ENCODE data around the gene PPP4R4. TPM values are rescaled to one million over a fixed set of nuclear protein-coding genes. Genes with fewer than 3 reads are reported as not detected.
A peak's percentile ranks its signal among the peaks of the same experiment; 100 is the strongest.

PPP4R4 gene
- total RNA-seq, 1 experiment from 2014 or later = 1.1 TPM

- DNase-seq (ENCODE audit: low read depth, low spot score) = no peak
- in situ Hi-C loops (cut with HindIII; ENCODE audit: low pct_unique_long_range_greater_than_20kb, low sequenced_read_pairs) = no loop called here
- TF ChIP-seq, protein P1, sequence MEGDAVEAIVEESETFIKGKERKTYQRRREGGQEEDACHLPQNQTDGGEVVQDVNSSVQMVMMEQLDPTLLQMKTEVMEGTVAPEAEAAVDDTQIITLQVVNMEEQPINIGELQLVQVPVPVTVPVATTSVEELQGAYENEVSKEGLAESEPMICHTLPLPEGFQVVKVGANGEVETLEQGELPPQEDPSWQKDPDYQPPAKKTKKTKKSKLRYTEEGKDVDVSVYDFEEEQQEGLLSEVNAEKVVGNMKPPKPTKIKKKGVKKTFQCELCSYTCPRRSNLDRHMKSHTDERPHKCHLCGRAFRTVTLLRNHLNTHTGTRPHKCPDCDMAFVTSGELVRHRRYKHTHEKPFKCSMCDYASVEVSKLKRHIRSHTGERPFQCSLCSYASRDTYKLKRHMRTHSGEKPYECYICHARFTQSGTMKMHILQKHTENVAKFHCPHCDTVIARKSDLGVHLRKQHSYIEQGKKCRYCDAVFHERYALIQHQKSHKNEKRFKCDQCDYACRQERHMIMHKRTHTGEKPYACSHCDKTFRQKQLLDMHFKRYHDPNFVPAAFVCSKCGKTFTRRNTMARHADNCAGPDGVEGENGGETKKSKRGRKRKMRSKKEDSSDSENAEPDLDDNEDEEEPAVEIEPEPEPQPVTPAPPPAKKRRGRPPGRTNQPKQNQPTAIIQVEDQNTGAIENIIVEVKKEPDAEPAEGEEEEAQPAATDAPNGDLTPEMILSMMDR (IDR thresholded peaks at IDR 0.05) = no peak
- TF ChIP-seq TCF7L2 (IDR thresholded peaks at IDR 0.05; ENCODE audit: low read depth, low read length) (no peak), SIN3A (IDR thresholded peaks at IDR 0.05; ENCODE audit: borderline replicate concordance, insufficient read depth, low read depth, low read length) (no peak), POLR2AphosphoS5 (IDR thresholded peaks at IDR 0.05; ENCODE audit: low read depth, low read length) (no peak), REST (IDR thresholded peaks at IDR 0.05; ENCODE audit: insufficient read depth in 1 of 2, low read depth in 2 of 2, low read length in 1 of 2) (no peak)
- no peaks in the 10 kb centered on the region for H3K27me3 ChIP-seq (ENCODE audit: control insufficient read depth, insufficient read depth, low read length)
- H3K9me3 ChIP-seq (ENCODE audit: control insufficient read depth, insufficient read depth, low read depth, low read length) = no peaks in the 10 kb centered on the region
- no peak overlapping the region for H3K27ac ChIP-seq (ENCODE audit: low read length)
- intact Hi-C loops (cut with micrococcal nuclease; ENCODE audit: unreplicated experiment) = no loop called here
- ChIA-PET CTCF (interaction anchor here (0.6 kb wide), 2 partner anchors 90 to 93 kb away, joined by 3 to 4 read pairs; no protein-coding TSS in a partner anchor), POLR2A (interaction anchor here (0.5 kb wide), 1 partner anchor 56 kb away, joined by 3 read pairs; no protein-coding TSS in a partner anchor)
- H3K36me3 ChIP-seq (ENCODE audit: control insufficient read depth, insufficient read depth, low read length) = no peaks in the 10 kb centered on the region
- ATAC-seq = no peak
- no TSS peak for BruUV-seq (replicated peaks)
- peaks cover 4% of the 10 kb centered on the region for H3K4me1 ChIP-seq (ENCODE audit: control insufficient read depth, insufficient read depth, low read length)
- no peak overlapping the region for H3K4me3 ChIP-seq (ENCODE audit: low read depth in 2 of 2, low read length in 2 of 2)
Observed at GRCh38 chr14:94128216-94128839, 45.8 kb upstream of the PPP4R4 start.

GRCh38 chr14:94129111-94129757 lies 44.9 kb upstream of the PPP4R4 start, which contains the start of gene IFI27L2:
TSS of gene IFI27L2 (minus strand) at chr14:94129604. CDS start at chr14:94129564, 40 bp downstream.
- TF ChIP-seq POLR2AphosphoS5 (IDR thresholded peaks at IDR 0.05; ENCODE audit: low read depth, low read length) (no peak), SIN3A (IDR thresholded peaks at IDR 0.05; ENCODE audit: borderline replicate concordance, insufficient read depth, low read depth, low read length) (no peak), REST (IDR thresholded peaks at IDR 0.05; ENCODE audit: insufficient read depth in 1 of 2, low read depth in 2 of 2, low read length in 1 of 2) (no peak), TCF7L2 (IDR thresholded peaks at IDR 0.05; ENCODE audit: low read depth, low read length) (no peak)
- TF ChIP-seq, protein P1 (IDR thresholded peaks at IDR 0.05) = no peak
- POLR2A ChIA-PET = no interaction called here
- Histone ChIP-seq H3K4me1 (ENCODE audit: control insufficient read depth, insufficient read depth, low read length) (peaks cover 4% of the 10 kb centered on the region), H3K27me3 (ENCODE audit: control insufficient read depth, insufficient read depth, low read length) (no peaks in the 10 kb centered on the region), H3K4me3 (ENCODE audit: low read depth in 2 of 2, low read length in 2 of 2) (peak within 1 kb of the TSS; percentile 47 to 68), H3K27ac (ENCODE audit: low read length) (no peak within 1 kb of the TSS), H3K9me3 (ENCODE audit: control insufficient read depth, insufficient read depth, low read depth, low read length) (no peaks in the 10 kb centered on the region), H3K36me3 (ENCODE audit: control insufficient read depth, insufficient read depth, low read length) (no peaks in the 10 kb centered on the region)
- intact Hi-C loops (cut with micrococcal nuclease; ENCODE audit: unreplicated experiment) = no loop called here
- DNase-seq (ENCODE audit: low read depth, low spot score) = no peak
- BruUV-seq (replicated peaks) = no TSS peak
- in situ Hi-C loops (cut with HindIII; ENCODE audit: low pct_unique_long_range_greater_than_20kb, low sequenced_read_pairs) = no loop called here
- ATAC-seq = peak; percentile 92
- CTCF ChIA-PET = interaction anchor here (0.6 kb wide), 5 partner anchors 62 to 569 kb away, joined by 3 to 8 read pairs (median 4); no protein-coding TSS in a partner anchor
